Spleen (tissue), 11 donors: Measurements from ENCODE around the gene TMEM14A. TPM values are rescaled to one million over a fixed set of nuclear protein-coding genes. Genes with fewer than 3 reads are reported as not detected.

Experiments used
- DNase-seq: peaks from one replicate; pipeline ENCODE4 v3.0.0-alpha.2; 2020
- H3K27ac ChIP-seq, 8 donors: fragments of 200-600 bp; sonication (generic) in 7 of 8; 1 replicate in 4 of 8; 2 replicates in 4 of 8; pipeline versions ENCODE4 v1.5.0 to v1.8.0; 2016 to 2021; ENCODE audit warnings: inconsistent platforms in 4 of 8, mild to moderate bottlenecking in 4 of 8, moderate library complexity in 1 of 8
- H3K27me3 ChIP-seq, 7 donors: fragments of 200-600 bp; sonication (generic) in 6 of 7; replicated peaks in 1 of 7; 1 replicate in 4 of 7; 2 replicates in 3 of 7; pipeline versions ENCODE4 v1.5.0 to v1.8.0; 2016 to 2021; ENCODE audit warnings: inconsistent platforms in 3 of 7, mild to moderate bottlenecking in 1 of 7
- H3K36me3 ChIP-seq, 6 donors: fragments of 200-600 bp; sonication (generic) in 5 of 6; 1 replicate in 4 of 6; 2 replicates in 2 of 6; pipeline versions ENCODE4 v1.5.0 to v1.8.0; 2016 to 2021; ENCODE audit warnings: inconsistent platforms in 2 of 6
- H3K4me1 ChIP-seq, 6 donors: fragments of 200-600 bp; sonication (generic) in 5 of 6; 1 replicate in 3 of 6; 2 replicates in 3 of 6; pipeline versions ENCODE4 v1.5.0 to v1.8.0; 2016 to 2021; ENCODE audit warnings: inconsistent platforms in 3 of 6
- H3K4me3 ChIP-seq, 8 donors: fragments of 200-600 bp; sonication (generic) in 7 of 8; 1 replicate in 4 of 8; 2 replicates in 4 of 8; pipeline versions ENCODE4 v1.5.0 to v1.8.0; 2016 to 2021; ENCODE audit warnings: inconsistent platforms in 4 of 8, mild to moderate bottlenecking in 4 of 8, moderate library complexity in 2 of 8
- H3K9me3 ChIP-seq, 8 donors: fragments of 200-600 bp; sonication (generic) in 7 of 8; 1 replicate in 4 of 8; 2 replicates in 4 of 8; pipeline versions ENCODE4 v1.5.0 to v1.8.0; 2016 to 2021; ENCODE audit warnings: inconsistent platforms in 4 of 8
- CTCF ChIP-seq, 11 experiments: fragments of 200-600 bp in 7 of 11; fragments of 450-650 bp in 4 of 11; sonication (generic) in 4 of 11; IDR thresholded peaks in 8 of 11; conservative IDR thresholded peaks in 3 of 11; 1 replicate in 7 of 11; 2 replicates in 4 of 11; pipeline versions ENCODE4 v1.4.0 to v1.8.0; 2016 to 2021; ENCODE audit warnings: antibody characterized with exemption in 11 of 11, inconsistent platforms in 4 of 11, mild to moderate bottlenecking in 1 of 11
- POLR2A ChIP-seq, 3 donors: fragments of 450-650 bp; IDR thresholded peaks; one replicate each; pipeline ENCODE4 v1.5.1; 2017; ENCODE audit warnings: antibody characterized with exemption in 3 of 3, mild to moderate bottlenecking in 1 of 3
- POLR2AphosphoS5 ChIP-seq, 3 donors: sonication (generic); formaldehyde crosslinking; IDR thresholded peaks; one replicate each; pipeline ENCODE4 v1.5.1; 2017; ENCODE audit warnings: antibody characterized with exemption in 3 of 3
- WGBS, 5 donors: extraction: QIAGEN DNeasy Blood & Tissue Kit in 3 of 5; methylation state at CpG; one replicate each; pipeline versions ENCODE4 v1.1.5 to v1.1.7; 2013 to 2018; 5-methylcytosine and 5-hydroxymethylcytosine counted together
- intact Hi-C: fragments of 100-400 bp; cut with DNase I; formaldehyde crosslinking; loops from one replicate; pipeline ENCODE4 v1.15.0; 2023; ENCODE audit warnings: low total_unique reads
- polyA plus RNA-seq, 3 donors: library from polyadenylated mRNA; stranded (reverse); fragments of 200-250 nt; gene quantifications; one replicate each; pipeline ENCODE4 v1.2.1, GENCODE V29; 2013
- total RNA-seq, 7 donors: library from RNA; depleted of rRNA in 3 of 7; stranded (reverse); fragments of >200 nt in 3 of 7; fragmentation: NEBNext Ultra II Directional in 4 of 7; extraction: Animal tissue kit (Norgen Biotek cat#: 25700) in 4 of 7; gene quantifications; one replicate each; pipeline versions ENCODE4 v1.1.0 to v1.2.1, GENCODE V29; 2016 to 2021
- donor health status: healthy with polysubstance abuse.
- donor health status: DM: no; HTN: no; CAD: no; lungs with moderate emphysema.
- donor health status: DM: no; HTN: no; CAD: no.
- donor health status: Bipolar disorder and iron deficiency.
- donor health status: healthy.
- donor health status: DM: no; HTN: no; CAD: no.
- donor health status: DM: yes; HTN: yes; CAD: no.

Gene TMEM14A
- total and polyA plus RNA-seq, 10 donors, result 7.5 to 20.3 (median 12.1) TPM

- TF ChIP-seq POLR2AphosphoS5 (IDR thresholded peaks at IDR 0.05), result no peak
- no peak for TF ChIP-seq POLR2A (IDR thresholded peaks at IDR 0.05)
- TF ChIP-seq CTCF (IDR thresholded peaks at IDR 0.05 in 8 of 11, conservative IDR thresholded peaks at IDR 0.05 in 3 of 11), result no peak
- no peak for DNase-seq
- Histone ChIP-seq H3K9me3 (no peaks in the 10 kb centered on the region), H3K36me3 (no peaks in the 10 kb centered on the region), H3K27ac (no peak overlapping the region), H3K4me1 (no peaks in the 10 kb centered on the region), H3K4me3 (no peak overlapping the region), H3K27me3 (no peaks in the 10 kb centered on the region)
- intact Hi-C loops, result no loop called here
Observed at GRCh38 chr6:52718550-52718949, 47.6 kb downstream of the TMEM14A start.

GRCh38 chr6:52720321-52720720, 49.4 kb downstream of the TMEM14A start:
- H3K27me3 ChIP-seq, result no peaks in the 10 kb centered on the region
- no peak overlapping the region for H3K4me3 ChIP-seq
- WGBS, 5 donors, result 35 to 89% (median 88%) methylated on average over 2 of the region's 2 CpGs
- TF ChIP-seq POLR2AphosphoS5 (IDR thresholded peaks at IDR 0.05) (no peak), CTCF (IDR thresholded peaks at IDR 0.05 in 8 of 11, conservative IDR thresholded peaks at IDR 0.05 in 3 of 11) (no peak), POLR2A (IDR thresholded peaks at IDR 0.05) (no peak)
- no peaks in the 10 kb centered on the region for H3K9me3 ChIP-seq
- intact Hi-C loops, result no loop called here
- no peaks in the 10 kb centered on the region for H3K4me1 ChIP-seq
- H3K27ac ChIP-seq, result no peak overlapping the region
- no peak for DNase-seq
- no peaks in the 10 kb centered on the region for H3K36me3 ChIP-seq

GRCh38 chr6:52724042-52724405, 53.1 kb downstream of the TMEM14A start:
- intact Hi-C loops, result no loop called here
- Histone ChIP-seq H3K27ac (no peak overlapping the region), H3K27me3 (no peaks in the 10 kb centered on the region), H3K36me3 (no peaks in the 10 kb centered on the region), H3K9me3 (no peaks in the 10 kb centered on the region), H3K4me1 (no peaks in the 10 kb centered on the region), H3K4me3 (no peak overlapping the region)
- 64 to 89% (median 79%) methylated on average over 2 of the region's 2 CpGs for WGBS, 5 donors
- no peak for TF ChIP-seq CTCF (IDR thresholded peaks at IDR 0.05 in 8 of 11, conservative IDR thresholded peaks at IDR 0.05 in 3 of 11)
- no peak for DNase-seq

- intact Hi-C loops, result no loop called here
- 74 to 81% (median 78%) methylated on average over 13 of the region's 13 CpGs for WGBS, 5 donors
- Histone ChIP-seq H3K4me1 (no peaks in the 10 kb centered on the region), H3K4me3 (no peak overlapping the region), H3K27ac (no peak overlapping the region), H3K36me3 (no peaks in the 10 kb centered on the region), H3K9me3 (no peaks in the 10 kb centered on the region), H3K27me3 (no peaks in the 10 kb centered on the region)
- peak; percentile 78 for DNase-seq
- TF ChIP-seq POLR2A (IDR thresholded peaks at IDR 0.05), result no peak
- TF ChIP-seq POLR2AphosphoS5 (IDR thresholded peaks at IDR 0.05), result no peak
- TF ChIP-seq CTCF (IDR thresholded peaks at IDR 0.05 in 8 of 11, conservative IDR thresholded peaks at IDR 0.05 in 3 of 11), result peak in 9 of 11 experiments; percentile 8 to 69 (median 41)
Observed at GRCh38 chr6:52724406-52725121, 53.7 kb downstream of the TMEM14A start.
